Osteoblast (primary cell): ENCODE measurements around the gene EIF4B. TPM values are rescaled to one million over a fixed set of nuclear protein-coding genes. Genes with fewer than 3 reads are reported as not detected.

Experiments used
- DNase-seq: peaks from one replicate; pipeline ENCODE4 v3.0.0; 2011; ENCODE audit warnings: low spot score, mixed read lengths; ENCODE audit not compliant: insufficient read length; ENCODE audit errors: missing footprints
- H2AFZ ChIP-seq: 2 replicates; pipeline ENCODE4 v1.6.0; 2011; ENCODE audit warnings: mild to moderate bottlenecking, low read length
- H3K27ac ChIP-seq: 2 replicates; pipeline ENCODE4 v1.5.1; 2011; ENCODE audit warnings: mild to moderate bottlenecking, low read depth, low read length, moderate library complexity
- H3K27me3 ChIP-seq: 2 replicates; pipeline ENCODE4 v1.6.0; 2012; ENCODE audit warnings: mild to moderate bottlenecking, control low read depth, inconsistent platforms, low read length, moderate library complexity; ENCODE audit not compliant: insufficient read depth
- H3K36me3 ChIP-seq: 2 replicates; pipeline ENCODE4 v1.5.1; 2011; ENCODE audit warnings: mild to moderate bottlenecking, low read length, control low read depth, moderate library complexity; ENCODE audit not compliant: insufficient read depth
- H3K4me1 ChIP-seq: 2 replicates; pipeline ENCODE4 v1.5.1; 2011; ENCODE audit warnings: mild to moderate bottlenecking, low read length, control low read depth, moderate library complexity; ENCODE audit not compliant: insufficient read depth
- H3K4me2 ChIP-seq: 2 replicates; pipeline ENCODE4 v1.6.0; 2011; ENCODE audit warnings: mild to moderate bottlenecking, low read length; ENCODE audit not compliant: insufficient read depth
- H3K4me3 ChIP-seq: fragments of 200-600 bp; sonication (generic); 3 replicates; pipeline ENCODE4 v1.5.1; 2012; ENCODE audit warnings: mild to moderate bottlenecking, low read length, inconsistent platforms; ENCODE audit not compliant: insufficient read depth
- H3K79me2 ChIP-seq: 2 replicates; pipeline ENCODE4 v1.6.0; 2012; ENCODE audit warnings: mild to moderate bottlenecking, low read length, control low read depth, inconsistent platforms; ENCODE audit not compliant: insufficient read depth
- H3K9me3 ChIP-seq: 2 replicates; pipeline ENCODE4 v1.5.1; 2011; ENCODE audit warnings: low read depth, low read length, control low read depth
- H4K20me1 ChIP-seq: 2 replicates; pipeline ENCODE4 v1.6.0; 2012; ENCODE audit warnings: mild to moderate bottlenecking, low read length, control low read depth; ENCODE audit not compliant: insufficient read depth
- total RNA-seq: library from RNA; depleted of rRNA; stranded (reverse); fragments of >200 nt; gene quantifications from 2 replicates; pipeline ENCODE4 v1.2.3, GENCODE V29; 2012
- TF ChIP-seq, protein P1 (sequence below): IDR thresholded peaks from 2 replicates; pipeline ENCODE4 v1.5.1; 2011; ENCODE audit warnings: mild to moderate bottlenecking, low read depth, low read length, moderate library complexity; ENCODE audit errors: extremely low read depth

Gene EIF4B
- total RNA-seq, 1 donor: 1,332 TPM

- H3K9me3 ChIP-seq: no peaks in the 10 kb centered on the region
- H3K27ac ChIP-seq: peak overlapping the region; percentile 83
- no peak overlapping the region for H3K4me2 ChIP-seq
- peaks cover 21% of the 10 kb centered on the region for H4K20me1 ChIP-seq
- no peak overlapping the region for H3K4me3 ChIP-seq
- TF ChIP-seq, protein P1, sequence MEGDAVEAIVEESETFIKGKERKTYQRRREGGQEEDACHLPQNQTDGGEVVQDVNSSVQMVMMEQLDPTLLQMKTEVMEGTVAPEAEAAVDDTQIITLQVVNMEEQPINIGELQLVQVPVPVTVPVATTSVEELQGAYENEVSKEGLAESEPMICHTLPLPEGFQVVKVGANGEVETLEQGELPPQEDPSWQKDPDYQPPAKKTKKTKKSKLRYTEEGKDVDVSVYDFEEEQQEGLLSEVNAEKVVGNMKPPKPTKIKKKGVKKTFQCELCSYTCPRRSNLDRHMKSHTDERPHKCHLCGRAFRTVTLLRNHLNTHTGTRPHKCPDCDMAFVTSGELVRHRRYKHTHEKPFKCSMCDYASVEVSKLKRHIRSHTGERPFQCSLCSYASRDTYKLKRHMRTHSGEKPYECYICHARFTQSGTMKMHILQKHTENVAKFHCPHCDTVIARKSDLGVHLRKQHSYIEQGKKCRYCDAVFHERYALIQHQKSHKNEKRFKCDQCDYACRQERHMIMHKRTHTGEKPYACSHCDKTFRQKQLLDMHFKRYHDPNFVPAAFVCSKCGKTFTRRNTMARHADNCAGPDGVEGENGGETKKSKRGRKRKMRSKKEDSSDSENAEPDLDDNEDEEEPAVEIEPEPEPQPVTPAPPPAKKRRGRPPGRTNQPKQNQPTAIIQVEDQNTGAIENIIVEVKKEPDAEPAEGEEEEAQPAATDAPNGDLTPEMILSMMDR: no peak
- H3K79me2 ChIP-seq: peaks cover 14% of the 10 kb centered on the region
- peak; percentile 39 for DNase-seq
- no peak overlapping the region for H2AFZ ChIP-seq
- peaks cover 70% of the 10 kb centered on the region for H3K36me3 ChIP-seq
- H3K4me1 ChIP-seq: peaks cover 60% of the 10 kb centered on the region
- H3K27me3 ChIP-seq: no peaks in the 10 kb centered on the region
Observed at GRCh38 chr12:53065470-53065869, 59.2 kb downstream of the EIF4B start.

DNA sequence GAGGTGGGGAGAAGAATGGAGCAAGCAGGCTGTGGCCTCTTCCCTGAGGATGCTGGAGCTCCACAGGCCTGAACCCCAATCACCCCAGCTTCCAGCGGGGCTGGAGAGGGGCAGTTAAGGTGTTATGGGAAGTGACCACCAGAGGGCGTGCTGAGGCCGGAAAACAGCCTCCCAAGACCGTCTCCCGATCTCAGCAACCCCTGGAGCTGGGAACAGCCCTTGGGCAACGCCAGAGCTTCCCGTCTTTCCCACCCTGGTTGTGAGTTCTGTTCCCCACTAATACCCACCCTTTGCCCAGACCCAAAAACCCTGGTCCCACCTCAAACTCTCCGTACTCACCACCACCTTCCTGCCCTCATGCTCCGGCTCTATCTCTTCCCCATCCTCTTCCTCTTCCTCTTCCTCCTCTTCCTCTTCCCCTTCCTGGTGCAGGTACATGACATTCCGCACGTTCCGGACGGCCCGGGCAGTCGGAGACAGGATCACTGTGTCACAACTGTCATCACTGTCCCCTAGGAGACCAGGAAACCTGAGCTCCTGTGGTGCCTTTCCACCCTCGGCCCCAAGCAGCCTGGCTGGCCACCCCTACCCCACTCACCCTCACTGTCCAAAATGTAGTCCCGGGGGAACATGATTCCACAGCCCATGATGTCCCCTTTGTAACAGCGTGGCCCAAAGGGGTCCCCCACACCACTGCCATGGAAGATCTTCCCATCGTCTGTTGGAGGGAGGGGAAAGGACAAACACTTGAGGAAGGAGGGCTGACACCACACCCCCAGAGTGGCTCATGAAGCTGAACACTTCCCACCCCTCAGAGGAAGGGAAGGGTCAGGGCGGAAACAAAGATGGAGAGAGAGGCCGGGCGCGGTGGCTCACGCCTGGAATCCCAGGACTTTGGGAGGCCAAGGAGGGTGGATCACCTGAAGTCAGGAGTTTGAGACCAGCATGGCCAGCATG is 60.0 kb downstream of the EIF4B start:
- peak; percentile 98 for DNase-seq
- Histone ChIP-seq H3K36me3 (peaks cover 71% of the 10 kb centered on the region), H3K27me3 (no peaks in the 10 kb centered on the region), H3K9me3 (no peaks in the 10 kb centered on the region), H3K4me3 (peak overlapping the region; percentile 15), H4K20me1 (peaks cover 23% of the 10 kb centered on the region), H3K4me1 (peaks cover 68% of the 10 kb centered on the region), H2AFZ (no peak overlapping the region), H3K27ac (peak overlapping the region; percentile 83), H3K79me2 (peaks cover 22% of the 10 kb centered on the region), H3K4me2 (peak overlapping the region; percentile 21)
- TF ChIP-seq, protein P1: peak; percentile 90

GRCh38 chr12:53067074-53067992 is 61.1 kb downstream of the EIF4B start:
- Histone ChIP-seq H3K4me3 (no peak overlapping the region), H3K4me2 (no peak overlapping the region), H2AFZ (no peak overlapping the region), H4K20me1 (peaks cover 15% of the 10 kb centered on the region), H3K79me2 (peaks cover 25% of the 10 kb centered on the region), H3K36me3 (peaks cover 64% of the 10 kb centered on the region), H3K4me1 (peaks cover 78% of the 10 kb centered on the region), H3K27ac (peak overlapping the region; percentile 24), H3K9me3 (no peaks in the 10 kb centered on the region), H3K27me3 (no peaks in the 10 kb centered on the region)
- DNase-seq: peak; percentile 86
- TF ChIP-seq, protein P1: no peak
